ENCODE results near the gene VSNL1. TPM values are rescaled to one million over a fixed set of nuclear protein-coding genes. Genes with fewer than 3 reads are reported as not detected.

Gene VSNL1
- total RNA-seq, 2 donors from 2014 or later, result 25.2 to 26.6 TPM

GRCh38 chr2:17574406-17575073 lies 34.0 kb downstream of the VSNL1 start:
- ATAC-seq (no peak), DNase-seq (no peak)
- intact Hi-C loops (cut with DNase I), result no loop called here

- intact Hi-C loops (cut with DNase I), result no loop called here
- DNase-seq (no peak), ATAC-seq (no peak)
These were observed 36.3 kb downstream of the VSNL1 start for GRCh38 chr2:17576802-17577201.

- intact Hi-C loops (cut with DNase I), result no loop called here
- DNase-seq (no peak), ATAC-seq (peak; percentile 42 to 52)
These were observed 38.0 kb downstream of the VSNL1 start for GRCh38 chr2:17578466-17578928.

- intact Hi-C loops (cut with DNase I), result no loop called here
- ATAC-seq, result no peak
- DNase-seq, result no peak
These were observed 39.3 kb downstream of the VSNL1 start for GRCh38 chr2:17579605-17580318.

DNA sequence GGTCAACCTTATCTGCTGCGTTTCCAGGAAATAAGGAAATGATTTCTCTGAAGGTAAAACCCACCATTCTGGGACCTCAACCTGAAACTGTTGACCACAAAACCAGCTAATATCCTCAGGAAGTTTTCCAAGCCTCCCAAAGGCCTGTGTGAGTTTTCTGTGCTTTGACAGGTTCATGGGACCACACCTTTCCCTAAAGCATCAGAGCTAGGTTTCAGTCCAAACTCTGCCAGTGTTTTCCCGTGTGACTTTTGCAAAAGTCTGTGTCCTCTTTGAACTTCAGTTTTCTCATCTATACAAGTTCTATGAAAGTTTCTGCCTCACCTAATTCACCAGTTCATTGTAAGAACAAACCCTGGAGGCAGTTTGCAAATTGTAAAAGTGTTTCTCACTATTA lies 39.8 kb downstream of the VSNL1 start:
- ATAC-seq (no peak), DNase-seq (no peak)
- intact Hi-C loops (cut with DNase I), result no loop called here

GRCh38 chr2:17581831-17582230 lies 41.3 kb downstream of the VSNL1 start:
- intact Hi-C loops (cut with DNase I), result no loop called here
- DNase-seq (no peak), ATAC-seq (no peak)

DNA sequence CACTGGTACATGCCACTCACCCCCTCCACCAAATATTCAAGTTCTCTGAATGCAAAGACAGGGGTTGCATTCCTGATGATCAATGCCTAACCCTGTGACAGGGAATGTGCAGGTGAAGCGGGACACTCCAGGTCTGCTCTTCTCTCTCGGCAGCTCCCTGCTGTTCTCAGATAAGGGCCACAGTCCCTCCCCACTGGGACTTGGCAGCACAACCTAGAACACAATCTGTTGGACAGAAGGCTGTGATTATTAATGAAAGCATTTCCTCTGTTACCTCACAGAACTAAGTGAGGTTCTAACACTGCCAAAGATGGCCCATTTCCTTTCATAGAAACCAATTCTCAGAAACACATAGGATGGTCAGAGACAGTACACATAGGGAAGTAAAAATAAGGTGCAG lies 42.7 kb downstream of the VSNL1 start:
- DNase-seq (peak; percentile 33), ATAC-seq (peak; percentile 62 to 81)
- intact Hi-C loops (cut with DNase I), result no loop called here

DNA sequence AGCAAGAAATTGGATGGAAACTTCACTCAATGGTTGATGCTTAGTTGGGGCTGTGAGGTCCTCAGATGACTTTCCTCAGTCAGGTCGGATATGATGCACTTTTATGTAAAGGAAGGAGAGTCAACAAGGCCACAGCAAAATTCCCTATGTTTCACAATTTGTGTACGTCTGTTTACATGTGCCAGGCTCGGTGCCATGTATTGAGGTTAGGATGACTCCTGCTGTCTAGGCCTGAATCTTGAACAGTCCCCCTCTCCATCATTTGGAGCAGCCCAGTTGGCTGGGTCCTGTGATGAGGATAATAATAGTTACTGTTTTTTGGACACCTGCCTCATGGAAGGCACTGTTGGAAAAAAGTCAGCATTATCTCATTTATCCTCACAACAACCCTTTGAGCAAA lies 43.1 kb downstream of the VSNL1 start:
- intact Hi-C loops (cut with DNase I), result no loop called here
- peak; percentile 69 to 72 for ATAC-seq
- no peak for DNase-seq

- no peak for ATAC-seq
- intact Hi-C loops (cut with DNase I), result no loop called here
- DNase-seq, result no peak
These were observed 44.2 kb downstream of the VSNL1 start for GRCh38 chr2:17584689-17585088.

- ATAC-seq (no peak), DNase-seq (no peak)
- intact Hi-C loops (cut with DNase I), result no loop called here
These were observed 47.0 kb downstream of the VSNL1 start for GRCh38 chr2:17587469-17587868.

- ATAC-seq (no peak), DNase-seq (no peak)
- intact Hi-C loops (cut with DNase I), result no loop called here
These were observed 47.5 kb downstream of the VSNL1 start for GRCh38 chr2:17588031-17588430.

GRCh38 chr2:17589406-17590035 lies 49.0 kb downstream of the VSNL1 start:
- intact Hi-C loops (cut with DNase I), result no loop called here
- DNase-seq, result no peak
- no peak for ATAC-seq

DNA sequence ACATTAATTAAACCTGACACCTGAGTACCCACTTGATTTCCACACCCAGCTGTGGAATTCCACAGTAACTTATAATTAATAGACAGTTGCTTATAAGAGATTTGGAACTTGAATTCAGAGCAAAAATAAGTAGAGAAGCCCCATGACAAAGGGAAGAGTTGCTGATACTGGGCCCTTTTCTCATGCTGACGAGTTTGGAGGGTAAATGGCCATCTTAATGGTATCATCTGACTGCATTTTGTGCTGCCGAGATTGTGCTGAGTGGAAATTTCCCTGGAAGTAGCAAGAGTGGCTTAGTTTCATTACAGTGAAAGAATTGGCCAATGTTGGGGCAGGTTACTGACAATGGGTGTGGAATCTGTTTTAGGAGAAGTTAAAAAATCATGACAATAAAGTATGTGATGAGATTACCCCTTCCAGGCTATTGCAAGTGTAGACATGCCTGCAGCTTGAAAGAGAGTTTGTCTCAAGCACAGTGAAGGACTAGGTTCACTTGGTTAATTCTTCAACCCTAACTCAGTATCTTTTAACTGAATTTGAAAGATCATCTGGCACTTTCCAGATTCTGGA lies 49.9 kb downstream of the VSNL1 start:
- intact Hi-C loops (cut with DNase I), result no loop called here
- no peak for ATAC-seq
- DNase-seq, result no peak

- ATAC-seq, result no peak
- intact Hi-C loops (cut with DNase I), result no loop called here
- no peak for DNase-seq
These were observed 51.4 kb downstream of the VSNL1 start for GRCh38 chr2:17591846-17592245.

- DNase-seq (no peak), ATAC-seq (no peak)
- intact Hi-C loops (cut with DNase I), result no loop called here
These were observed 52.4 kb downstream of the VSNL1 start for GRCh38 chr2:17592731-17593409.

GRCh38 chr2:17593445-17593840 lies 52.9 kb downstream of the VSNL1 start:
- no peak for ATAC-seq
- DNase-seq, result no peak
- intact Hi-C loops (cut with DNase I), result no loop called here

- intact Hi-C loops (cut with DNase I), result no loop called here
- DNase-seq (no peak), ATAC-seq (peak in 1 of 2 donors; percentile 18)
These were observed 53.5 kb downstream of the VSNL1 start for GRCh38 chr2:17593841-17594491.

DNA sequence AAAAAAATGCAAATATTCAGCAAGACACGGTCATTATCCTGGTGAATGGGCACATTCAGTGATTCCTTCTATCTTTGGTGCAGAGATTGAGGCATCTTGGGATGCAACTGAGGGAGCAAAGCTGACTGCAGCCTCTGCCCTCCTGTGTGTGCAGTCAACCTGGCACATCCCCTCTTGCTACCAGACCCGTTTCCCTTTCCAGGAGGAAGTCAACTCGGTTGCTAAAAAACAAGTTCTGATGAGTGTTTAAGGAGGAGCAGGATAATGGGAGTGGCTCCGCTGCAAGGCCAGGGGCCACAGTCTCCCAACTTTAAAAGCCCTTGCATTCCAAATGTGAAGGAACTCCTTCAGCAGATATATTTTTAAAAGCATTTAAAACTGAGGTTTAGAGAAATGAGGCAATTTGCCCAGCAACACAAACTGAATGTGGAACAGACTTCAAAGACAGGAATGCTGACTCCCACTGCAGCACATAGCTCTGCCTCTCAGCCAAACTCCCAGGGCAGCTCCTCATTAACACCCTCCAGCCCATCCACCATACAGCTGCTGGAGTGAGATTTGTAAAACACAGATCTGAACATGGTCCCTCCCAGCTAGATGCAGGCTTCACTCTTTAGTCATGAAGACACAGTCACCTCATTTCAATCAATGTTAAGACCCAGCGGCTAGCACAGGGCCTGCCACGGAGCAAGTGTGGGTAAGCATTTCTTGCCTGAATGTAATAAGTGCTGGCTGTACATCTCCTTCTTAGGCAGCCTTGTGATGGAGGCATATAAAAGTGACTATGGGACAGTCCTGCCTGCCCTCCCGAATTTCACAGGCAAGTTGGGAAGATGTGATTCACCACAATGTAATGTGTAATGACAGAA lies 54.3 kb downstream of the VSNL1 start:
- intact Hi-C loops (cut with DNase I), result no loop called here
- DNase-seq (no peak), ATAC-seq (peak; percentile 86 to 92)
